Liver (tissue), 9 donors: ENCODE results near the gene OPN4. TPM values are rescaled to one million over a fixed set of nuclear protein-coding genes. Genes with fewer than 3 reads are reported as not detected.

Experiments used
- DNase-seq: peaks from one replicate; pipeline ENCODE4 v3.0.0-alpha.2; 2017; ENCODE audit warnings: low spot score
- H3K27ac ChIP-seq, 2 donors: one replicate each; pipeline ENCODE4 v1.7.0; 2013; ENCODE audit warnings: inconsistent platforms in 2 of 2, low read length in 2 of 2, control low read depth in 1 of 2, low read depth in 1 of 2, mild to moderate bottlenecking in 1 of 2
- H3K27me3 ChIP-seq, 4 donors: one replicate each; pipeline versions ENCODE4 v1.6.1 to v1.7.0; 2013; ENCODE audit warnings: low read length in 3 of 4, inconsistent platforms in 1 of 4, mild to moderate bottlenecking in 1 of 4, moderate library complexity in 1 of 4; ENCODE audit not compliant: control insufficient read depth in 4 of 4, insufficient read depth in 4 of 4
- H3K36me3 ChIP-seq, 4 donors: one replicate each; pipeline versions ENCODE4 v1.6.1 to v1.7.0; 2013; ENCODE audit warnings: low read length in 3 of 4, mild to moderate bottlenecking in 3 of 4, low read depth in 1 of 4, moderate library complexity in 1 of 4; ENCODE audit not compliant: control insufficient read depth in 4 of 4, insufficient read depth in 3 of 4
- H3K4me1 ChIP-seq, 4 donors: one replicate each; pipeline versions ENCODE4 v1.6.1 to v1.7.0; 2013; ENCODE audit warnings: low read length in 3 of 4, mild to moderate bottlenecking in 3 of 4, moderate library complexity in 1 of 4; ENCODE audit not compliant: control insufficient read depth in 4 of 4, insufficient read depth in 4 of 4
- H3K4me3 ChIP-seq, 3 donors: one replicate each; pipeline versions ENCODE4 v1.6.1 to v1.7.0; 2013; ENCODE audit warnings: low read length in 3 of 3, control low read depth in 1 of 3, low read depth in 1 of 3, mild to moderate bottlenecking in 1 of 3
- H3K9ac ChIP-seq, 2 donors: one replicate each; pipeline ENCODE4 v1.7.0; 2013; ENCODE audit warnings: low read length in 2 of 2, mild to moderate bottlenecking in 2 of 2, moderate library complexity in 2 of 2, control low read depth in 1 of 2, low read depth in 1 of 2
- H3K9me3 ChIP-seq, 4 donors: one replicate each; pipeline versions ENCODE4 v1.6.1 to v1.7.0; 2013; ENCODE audit warnings: low read length in 3 of 4; ENCODE audit not compliant: control insufficient read depth in 4 of 4
- ATF3 ChIP-seq: IDR thresholded peaks from 2 replicates; pipeline ENCODE4 v1.6.1; 2016; ENCODE audit warnings: antibody characterized with exemption
- CTCF ChIP-seq: fragments of 150-350 bp; IDR thresholded peaks from 2 replicates; pipeline ENCODE4 v1.5.1; 2017; ENCODE audit warnings: improper control_type of control experiment, low read depth, low read length; ENCODE audit not compliant: missing input control
- EGR1 ChIP-seq, 2 donors: IDR thresholded peaks; 2 replicates each; pipeline ENCODE4 v1.6.1; 2016 to 2018; ENCODE audit warnings: antibody characterized with exemption in 2 of 2, low read depth in 2 of 2
- FOXA1 ChIP-seq: IDR thresholded peaks from 2 replicates; pipeline ENCODE4 v1.6.1; 2016; ENCODE audit warnings: antibody characterized with exemption
- FOXA2 ChIP-seq: IDR thresholded peaks from 2 replicates; pipeline ENCODE4 v1.6.1; 2016; ENCODE audit warnings: antibody characterized with exemption
- GABPA ChIP-seq, 2 donors: IDR thresholded peaks in 1 of 2; conservative IDR thresholded peaks in 1 of 2; 2 replicates each; pipeline ENCODE4 v1.6.1; 2016; ENCODE audit warnings: antibody characterized with exemption in 2 of 2, mild to moderate bottlenecking in 1 of 2, moderate library complexity in 1 of 2
- HNF4A ChIP-seq, 2 donors: conservative IDR thresholded peaks; 2 replicates each; pipeline ENCODE4 v1.6.1; 2016; ENCODE audit warnings: antibody characterized with exemption in 2 of 2, mild to moderate bottlenecking in 2 of 2
- HNF4G ChIP-seq: IDR thresholded peaks from 2 replicates; pipeline ENCODE4 v1.6.1; 2016; ENCODE audit warnings: antibody characterized with exemption
- JUND ChIP-seq, 2 donors: IDR thresholded peaks; 2 replicates each; pipeline ENCODE4 v1.6.1; 2016; ENCODE audit warnings: antibody characterized with exemption in 2 of 2
- MAX ChIP-seq: IDR thresholded peaks from 2 replicates; pipeline ENCODE4 v1.6.1; 2016; ENCODE audit warnings: antibody characterized with exemption
- NR2F2 ChIP-seq: IDR thresholded peaks from 2 replicates; pipeline ENCODE4 v1.6.1; 2016; ENCODE audit warnings: antibody characterized with exemption
- RAD21 ChIP-seq, 2 donors: IDR thresholded peaks; 2 replicates each; pipeline ENCODE4 v1.6.1; 2016; ENCODE audit warnings: antibody characterized with exemption in 2 of 2, mild to moderate bottlenecking in 2 of 2
- REST ChIP-seq: IDR thresholded peaks from 2 replicates; pipeline ENCODE4 v1.6.1; 2016; ENCODE audit warnings: antibody characterized with exemption, mild to moderate bottlenecking
- RXRA ChIP-seq, 2 donors: IDR thresholded peaks; 2 replicates each; pipeline ENCODE4 v1.6.1; 2017 to 2018; ENCODE audit warnings: antibody characterized with exemption in 2 of 2, mild to moderate bottlenecking in 1 of 2
- SP1 ChIP-seq: IDR thresholded peaks from 2 replicates; pipeline ENCODE4 v1.6.1; 2018; ENCODE audit warnings: antibody characterized with exemption, mild to moderate bottlenecking
- TAF1 ChIP-seq: conservative IDR thresholded peaks from 2 replicates; pipeline ENCODE4 v1.6.1; 2016; ENCODE audit warnings: antibody characterized with exemption, mild to moderate bottlenecking
- YY1 ChIP-seq: IDR thresholded peaks from 2 replicates; pipeline ENCODE4 v1.6.1; 2016; ENCODE audit warnings: antibody characterized with exemption, mild to moderate bottlenecking
- ZBTB33 ChIP-seq: IDR thresholded peaks from 2 replicates; pipeline ENCODE4 v1.6.1; 2016; ENCODE audit warnings: antibody characterized with exemption
- WGBS: extraction: QIAGEN DNeasy Blood & Tissue Kit; methylation state at CpG from one replicate; pipeline ENCODE4 v1.1.7; 2013; 5-methylcytosine and 5-hydroxymethylcytosine counted together
- polyA plus RNA-seq, 2 donors: library from polyadenylated mRNA; stranded (reverse) in 1 of 2; unstranded in 1 of 2; fragments of 200-250 nt in 1 of 2; fragments of >200 nt in 1 of 2; fragmentation: Nextera tagmentation in 1 of 2; extraction: Ambion mirVana in 1 of 2; gene quantifications; one replicate each; pipeline versions ENCODE4 v1.2.1 to v1.2.3, GENCODE V29; 2013 to 2015
- total RNA-seq, 2 donors: library from RNA; depleted of rRNA; stranded (reverse); fragments of >200 nt; gene quantifications; one replicate each; pipeline ENCODE4 v1.2.3, GENCODE V29; 2014
- donor health status: healthy.
- donor health status: healthy.
- donor health status: healthy.
- donor health status: healthy.
- donor health status: healthy.

OPN4 gene
- total and polyA plus RNA-seq, 4 donors: not detected

GRCh38 chr10:86665868-86666267, 11.5 kb downstream of the OPN4 start:
- Histone ChIP-seq H3K9ac (no peak overlapping the region), H3K27ac (no peak overlapping the region), H3K9me3 (no peaks in the 10 kb centered on the region), H3K36me3 (no peaks in the 10 kb centered on the region), H3K4me3 (no peak overlapping the region), H3K27me3 (no peaks in the 10 kb centered on the region), H3K4me1 (no peaks in the 10 kb centered on the region)
- TF ChIP-seq GABPA (IDR thresholded peaks at IDR 0.05 in 1 of 2, conservative IDR thresholded peaks at IDR 0.05 in 1 of 2) (no peak), JUND (IDR thresholded peaks at IDR 0.05) (no peak), TAF1 (no peak), RAD21 (IDR thresholded peaks at IDR 0.05) (no peak), SP1 (no peak), YY1 (no peak), REST (no peak), ZBTB33 (no peak), MAX (no peak), ATF3 (no peak), FOXA1 (no peak), FOXA2 (no peak), NR2F2 (no peak), RXRA (IDR thresholded peaks at IDR 0.05) (no peak), HNF4G (no peak), HNF4A (conservative IDR thresholded peaks at IDR 0.05) (no peak), EGR1 (IDR thresholded peaks at IDR 0.05; ENCODE audit: low read depth in 2 of 2) (no peak), CTCF (no peak)
- DNase-seq: no peak
- 88% methylated on average over 12 of the region's 12 CpGs for WGBS
